Endodermal cell (in vitro differentiated cells): Measurements from ENCODE around the gene HAPLN3. TPM values are rescaled to one million over a fixed set of nuclear protein-coding genes. Genes with fewer than 3 reads are reported as not detected.

Experiments
- DNase-seq: peaks from one replicate; pipeline ENCODE4 v3.0.0-alpha.2; 2017
- H3K27ac ChIP-seq: 2 replicates; pipeline ENCODE4 v1.5.1; 2013; ENCODE audit warnings: mild to moderate bottlenecking, low read depth, low read length, moderate library complexity
- H3K27me3 ChIP-seq: 2 replicates; pipeline ENCODE4 v1.6.1; 2013; ENCODE audit warnings: mild to moderate bottlenecking, low read length, moderate library complexity; ENCODE audit not compliant: insufficient read depth, control insufficient read depth, poor library complexity, severe bottlenecking
- H3K36me3 ChIP-seq: 2 replicates; pipeline ENCODE4 v1.7.0; 2013; ENCODE audit warnings: mild to moderate bottlenecking, low read length, moderate library complexity; ENCODE audit not compliant: control insufficient read depth, insufficient read depth
- H3K4me1 ChIP-seq: one replicate; pipeline ENCODE4 v1.7.0; 2013; ENCODE audit warnings: low read length; ENCODE audit not compliant: control insufficient read depth, insufficient read depth
- H3K4me3 ChIP-seq: 2 replicates; pipeline ENCODE4 v1.5.1; 2013; ENCODE audit warnings: mild to moderate bottlenecking, low read length, moderate library complexity
- H3K9ac ChIP-seq: 2 replicates; pipeline ENCODE4 v1.6.1; 2013; ENCODE audit warnings: mild to moderate bottlenecking, low read length, moderate library complexity; ENCODE audit not compliant: poor library complexity, severe bottlenecking; ENCODE audit errors: extremely low read depth
- H3K9me3 ChIP-seq: 2 replicates; pipeline ENCODE4 v1.6.1; 2013; ENCODE audit warnings: mild to moderate bottlenecking, low read length, moderate library complexity; ENCODE audit not compliant: control insufficient read depth
- H3K27ac Mint-ChIP-seq: 2 replicates; pipeline ENCODE4 v1.8.0; 2020; ENCODE audit warnings: mixed read lengths
- H3K27me3 Mint-ChIP-seq: 2 replicates; pipeline ENCODE4 v1.8.0; 2021; ENCODE audit warnings: mild to moderate bottlenecking, mixed read lengths; ENCODE audit not compliant: insufficient read depth
- H3K36me3 Mint-ChIP-seq: 2 replicates; pipeline ENCODE4 v1.8.0; 2020; ENCODE audit warnings: low read depth, mixed read lengths
- H3K4me1 Mint-ChIP-seq: 2 replicates; pipeline ENCODE4 v1.8.0; 2020; ENCODE audit warnings: mixed read lengths
- H3K4me3 Mint-ChIP-seq: 2 replicates; pipeline ENCODE4 v1.8.0; 2020; ENCODE audit warnings: mild to moderate bottlenecking, moderate library complexity, mixed read lengths
- H3K9me3 Mint-ChIP-seq: 2 replicates; pipeline ENCODE4 v1.8.0; 2020; ENCODE audit warnings: mild to moderate bottlenecking, mixed read lengths
- WGBS, 2 experiments: methylation state at CpG; one replicate each; pipeline versions ENCODE4 v1.1.5 to v1.1.7; 2013; ENCODE audit warnings: missing lambda C conversion rate in 2 of 2, mixed read lengths in 1 of 2; ENCODE audit not compliant: insufficient coverage in 1 of 2, insufficient read length in 1 of 2; 5-methylcytosine and 5-hydroxymethylcytosine counted together
- total RNA-seq, 2 donors: library from RNA; stranded (reverse); fragmentation: NEBNext Ultra II Directional in 1 of 2; extraction: Animal tissue kit (Norgen Biotek cat#: 25700) in 1 of 2; gene quantifications; 2 replicates in 1 of 2; 3 replicates in 1 of 2; pipeline ENCODE4 v1.2.1, GENCODE V29; 2021
- TF ChIP-seq, protein P1 (sequence below): fragments of 200-600 bp; sonication (generic); conservative IDR thresholded peaks from 2 replicates; pipeline ENCODE4 v1.5.0; 2021; ENCODE audit warnings: antibody characterized with exemption, mild to moderate bottlenecking

The HAPLN3 gene
- total RNA-seq, 2 donors from 2014 or later: 5.8 to 15.6 TPM

DNA sequence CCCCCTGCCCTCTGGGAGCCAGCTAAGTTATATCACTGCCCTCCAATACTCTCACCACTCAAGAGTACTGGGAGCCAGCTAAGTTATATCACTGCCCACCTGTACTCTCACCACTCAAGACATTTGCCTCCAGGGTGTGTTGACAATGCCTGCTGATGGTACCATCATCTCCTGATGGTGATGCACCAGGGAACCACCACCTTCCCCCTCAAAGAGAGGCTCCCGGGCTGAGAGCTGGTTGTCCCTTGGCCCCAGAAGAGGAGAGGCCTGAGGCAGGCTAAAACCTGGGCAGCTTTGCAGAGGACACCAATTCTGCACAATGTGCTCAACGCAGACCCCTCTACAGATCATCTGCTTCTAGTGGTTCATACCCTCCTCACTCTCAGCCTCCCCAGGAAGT, 7.5 kb upstream of the HAPLN3 start:
- 94 to 100% methylated on average over 1 to 2 of the region's 2 CpGs for WGBS, 2 experiments
- Histone ChIP-seq H3K27ac (no peak overlapping the region), H3K36me3 (peaks cover 61% of the 10 kb centered on the region), H3K27me3 (no peaks in the 10 kb centered on the region), H3K4me3 (no peak overlapping the region), H3K9me3 (no peaks in the 10 kb centered on the region), H3K9ac (no peak overlapping the region), H3K4me1 (no peaks in the 10 kb centered on the region)
- peaks cover 78% of the 10 kb centered on the region for H3K36me3 Mint-ChIP-seq
- no peak overlapping the region for H3K27ac Mint-ChIP-seq
- peaks cover 21% of the 10 kb centered on the region for H3K4me1 Mint-ChIP-seq
- H3K9me3 Mint-ChIP-seq: no peaks in the 10 kb centered on the region
- no peak for DNase-seq
- no peak overlapping the region for H3K4me3 Mint-ChIP-seq
- TF ChIP-seq, protein P1, sequence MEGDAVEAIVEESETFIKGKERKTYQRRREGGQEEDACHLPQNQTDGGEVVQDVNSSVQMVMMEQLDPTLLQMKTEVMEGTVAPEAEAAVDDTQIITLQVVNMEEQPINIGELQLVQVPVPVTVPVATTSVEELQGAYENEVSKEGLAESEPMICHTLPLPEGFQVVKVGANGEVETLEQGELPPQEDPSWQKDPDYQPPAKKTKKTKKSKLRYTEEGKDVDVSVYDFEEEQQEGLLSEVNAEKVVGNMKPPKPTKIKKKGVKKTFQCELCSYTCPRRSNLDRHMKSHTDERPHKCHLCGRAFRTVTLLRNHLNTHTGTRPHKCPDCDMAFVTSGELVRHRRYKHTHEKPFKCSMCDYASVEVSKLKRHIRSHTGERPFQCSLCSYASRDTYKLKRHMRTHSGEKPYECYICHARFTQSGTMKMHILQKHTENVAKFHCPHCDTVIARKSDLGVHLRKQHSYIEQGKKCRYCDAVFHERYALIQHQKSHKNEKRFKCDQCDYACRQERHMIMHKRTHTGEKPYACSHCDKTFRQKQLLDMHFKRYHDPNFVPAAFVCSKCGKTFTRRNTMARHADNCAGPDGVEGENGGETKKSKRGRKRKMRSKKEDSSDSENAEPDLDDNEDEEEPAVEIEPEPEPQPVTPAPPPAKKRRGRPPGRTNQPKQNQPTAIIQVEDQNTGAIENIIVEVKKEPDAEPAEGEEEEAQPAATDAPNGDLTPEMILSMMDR: no peak
- H3K27me3 Mint-ChIP-seq: no peaks in the 10 kb centered on the region

DNA sequence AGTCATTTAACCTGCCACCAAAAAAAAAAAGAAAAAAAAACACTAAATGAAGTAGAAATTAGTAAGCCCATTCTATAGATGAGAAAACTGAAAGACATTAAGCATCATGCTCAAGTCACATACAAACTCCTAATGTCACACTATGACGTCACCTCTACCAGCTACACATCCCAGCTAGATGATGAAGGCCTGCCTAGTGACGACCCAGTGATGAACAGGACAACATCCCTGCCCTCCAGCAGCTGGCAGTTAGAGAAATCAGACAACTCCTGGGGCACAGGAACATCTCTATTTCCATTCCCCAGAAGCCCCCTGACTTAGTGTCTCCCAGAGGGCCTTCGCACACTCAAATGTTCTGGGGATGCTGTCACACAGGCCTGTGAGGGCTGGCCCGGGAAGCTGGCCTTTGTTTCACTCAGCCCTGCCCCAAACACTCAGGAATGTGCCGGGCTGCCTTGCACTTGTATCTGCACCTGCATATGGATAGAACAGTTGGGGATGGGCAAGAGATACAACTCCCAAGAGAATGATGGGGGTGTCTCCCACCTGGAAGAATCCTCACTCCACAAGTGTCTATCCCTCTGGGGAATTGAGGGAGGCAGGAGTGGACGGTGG, 7.0 kb upstream of the HAPLN3 start:
- Mint-ChIP-seq H3K4me3 (no peak overlapping the region), H3K36me3 (peaks cover 75% of the 10 kb centered on the region), H3K27me3 (no peaks in the 10 kb centered on the region), H3K27ac (no peak overlapping the region), H3K4me1 (peaks cover 26% of the 10 kb centered on the region), H3K9me3 (no peaks in the 10 kb centered on the region)
- Histone ChIP-seq H3K27me3 (no peaks in the 10 kb centered on the region), H3K36me3 (peaks cover 56% of the 10 kb centered on the region), H3K9me3 (no peaks in the 10 kb centered on the region), H3K27ac (no peak overlapping the region), H3K4me1 (no peaks in the 10 kb centered on the region), H3K9ac (no peak overlapping the region), H3K4me3 (no peak overlapping the region)
- TF ChIP-seq, protein P1: no peak
- DNase-seq: no peak
- 92% methylated on average over 5 to 6 of the region's 6 CpGs for WGBS, 2 experiments

DNA sequence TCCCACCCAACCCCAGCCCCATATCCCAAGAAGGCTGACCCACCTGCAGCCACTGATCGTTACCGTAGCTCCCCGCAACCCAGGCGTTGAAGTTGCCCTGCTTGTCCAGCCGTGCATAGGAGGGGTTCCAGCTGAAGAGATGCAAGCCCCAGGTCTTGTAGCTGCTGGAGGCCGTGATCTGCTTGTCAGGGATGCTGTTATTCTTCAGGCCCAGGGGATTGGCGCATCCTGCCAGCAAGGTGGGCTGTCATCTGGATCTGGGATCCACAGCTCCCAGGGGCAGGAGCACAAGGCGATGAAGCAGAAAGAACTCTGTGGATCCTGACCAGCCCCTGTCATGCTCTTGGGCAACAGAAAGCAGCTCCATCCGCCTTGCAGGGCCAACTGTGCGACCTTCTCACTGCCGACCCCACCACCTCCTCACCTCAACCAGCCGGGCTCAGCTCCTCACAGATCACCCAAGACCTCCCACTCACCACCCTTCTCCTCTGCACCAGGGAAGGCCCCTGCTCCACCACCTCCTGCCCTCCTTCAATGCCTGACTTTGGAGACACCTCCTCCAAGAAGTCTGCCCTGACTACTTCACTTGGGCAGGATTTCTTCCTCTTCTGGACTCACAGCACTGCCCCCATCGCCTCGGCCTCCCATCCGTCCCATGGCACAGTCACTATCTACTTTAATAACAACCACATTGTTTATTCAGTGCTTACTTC, 6.3 kb upstream of the HAPLN3 start:
- no peak for DNase-seq
- peaks cover 49% of the 10 kb centered on the region for H3K36me3 ChIP-seq
- peaks cover 2% of the 10 kb centered on the region for H3K27me3 ChIP-seq
- peaks cover 31% of the 10 kb centered on the region for H3K4me1 Mint-ChIP-seq
- H3K27ac Mint-ChIP-seq: no peak overlapping the region
- no peak overlapping the region for H3K9ac ChIP-seq
- peaks cover 68% of the 10 kb centered on the region for H3K36me3 Mint-ChIP-seq
- no peak overlapping the region for H3K4me3 ChIP-seq
- H3K27me3 Mint-ChIP-seq: peaks cover 3% of the 10 kb centered on the region
- H3K27ac ChIP-seq: no peak overlapping the region
- 92 to 95% methylated on average over 8 to 15 of the region's 15 CpGs for WGBS, 2 experiments
- no peaks in the 10 kb centered on the region for H3K9me3 Mint-ChIP-seq
- H3K4me1 ChIP-seq: no peaks in the 10 kb centered on the region
- no peaks in the 10 kb centered on the region for H3K9me3 ChIP-seq
- TF ChIP-seq, protein P1: no peak
- no peak overlapping the region for H3K4me3 Mint-ChIP-seq
